GM18909 (cell line): ENCODE data around the gene XRCC3.

ENCODE experiments used
- ATAC-seq: cut with Tn5 transposase; IDR thresholded peaks from one replicate; pipeline ENCODE4 v1.9.1; 2021; ENCODE audit warnings: mild to moderate bottlenecking; ENCODE audit not compliant: unreplicated experiment, poor library complexity

Gene XRCC3

DNA sequence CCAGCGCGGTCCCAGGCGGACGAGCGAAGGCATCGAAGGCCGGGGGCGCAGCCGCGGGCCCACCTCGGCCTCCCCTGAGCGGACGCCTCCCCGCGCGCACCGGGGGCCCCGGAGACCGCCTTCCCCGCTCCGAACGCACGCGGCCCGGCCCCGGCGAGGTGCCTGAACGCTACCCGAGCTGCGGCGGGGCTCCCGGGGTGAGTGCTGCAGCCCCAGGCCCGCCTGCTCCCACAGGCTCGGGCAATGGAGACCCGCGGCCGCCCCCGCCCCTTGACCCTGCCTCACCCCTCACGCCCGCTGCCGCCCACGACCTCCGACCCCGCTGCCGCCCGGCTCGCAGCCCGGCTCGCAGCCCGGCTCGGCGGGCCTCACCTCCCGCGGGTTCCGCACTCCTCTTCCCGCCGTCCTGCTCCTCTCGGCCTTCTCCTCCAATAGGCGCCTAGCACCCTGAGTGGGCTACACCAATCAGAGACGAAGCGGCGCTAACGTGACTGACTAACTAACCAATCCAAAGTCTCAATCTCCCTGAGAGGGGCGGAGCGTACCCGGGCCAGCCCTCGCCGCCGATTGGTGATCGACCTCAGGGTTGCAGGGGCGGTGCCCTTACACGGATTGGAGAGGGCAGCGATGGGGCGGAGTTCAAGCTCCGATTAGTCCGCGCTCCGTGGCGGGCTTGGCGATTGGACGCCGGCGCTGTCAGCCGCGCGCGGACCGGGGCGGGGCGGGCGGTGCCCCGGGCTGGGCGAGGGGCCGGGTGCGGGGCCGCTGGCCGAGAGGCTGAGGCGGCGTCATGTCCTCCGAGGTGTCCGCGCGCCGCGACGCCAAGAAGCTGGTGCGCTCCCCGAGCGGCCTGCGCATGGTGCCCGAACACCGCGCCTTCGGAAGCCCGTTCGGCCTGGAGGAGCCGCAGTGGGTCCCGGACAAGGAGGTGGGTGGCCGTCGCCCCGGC is at the start of gene XRCC3, which contains the start of gene ZFYVE21:
Gene XRCC3, minus strand, starts transcription at position 400 of the 949 bp plus-strand sequence. CDS start 4,364 bp downstream, outside the sequence.
Gene ZFYVE21, plus strand, starts transcription at position 759 of the 949 bp plus-strand sequence. Its CDS starts 32 bp downstream, at position 791.
- peak; percentile 91 for ATAC-seq

DNA sequence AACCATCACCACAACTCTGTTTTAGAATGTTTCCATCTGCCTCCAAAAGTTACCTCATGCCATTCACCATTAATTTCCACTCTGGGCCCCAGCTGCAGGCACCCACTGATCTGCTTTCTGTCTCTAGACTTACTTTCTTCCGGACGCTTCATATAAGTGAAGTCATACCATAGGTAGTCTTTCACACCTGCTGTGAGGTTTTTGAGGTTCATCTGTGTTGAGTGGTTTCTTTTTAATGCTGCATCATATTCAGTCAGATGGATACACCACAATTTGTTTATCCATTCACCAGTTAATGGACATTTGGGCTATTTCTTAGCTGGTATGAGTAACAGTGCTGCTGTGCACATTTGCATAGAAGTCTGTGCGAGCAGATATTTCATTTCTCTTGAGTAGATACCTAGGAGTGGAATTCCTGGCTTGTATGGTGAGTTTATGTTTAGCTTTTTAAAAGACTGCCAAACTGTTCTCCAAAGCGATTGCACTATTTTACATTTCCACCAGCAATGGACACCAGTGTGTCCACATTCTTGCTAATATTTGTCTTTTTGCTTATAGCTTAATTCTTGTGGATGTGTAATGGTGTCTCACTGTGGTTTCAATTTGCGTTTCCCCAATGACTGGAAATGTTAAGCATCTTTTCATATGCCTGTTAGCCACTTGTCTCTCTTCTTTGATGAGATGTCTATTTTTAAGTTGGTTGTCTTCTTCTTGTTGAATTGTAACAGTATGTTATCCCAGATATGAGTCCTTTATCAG is 48.7 kb upstream of the XRCC3 start:
- peak; percentile 88 for ATAC-seq

- no peak for ATAC-seq
Measured at GRCh38 chr14:103762541-103762940, 47.3 kb upstream of the XRCC3 start.

- no peak for ATAC-seq
Measured at GRCh38 chr14:103762036-103762435, 46.8 kb upstream of the XRCC3 start.

DNA sequence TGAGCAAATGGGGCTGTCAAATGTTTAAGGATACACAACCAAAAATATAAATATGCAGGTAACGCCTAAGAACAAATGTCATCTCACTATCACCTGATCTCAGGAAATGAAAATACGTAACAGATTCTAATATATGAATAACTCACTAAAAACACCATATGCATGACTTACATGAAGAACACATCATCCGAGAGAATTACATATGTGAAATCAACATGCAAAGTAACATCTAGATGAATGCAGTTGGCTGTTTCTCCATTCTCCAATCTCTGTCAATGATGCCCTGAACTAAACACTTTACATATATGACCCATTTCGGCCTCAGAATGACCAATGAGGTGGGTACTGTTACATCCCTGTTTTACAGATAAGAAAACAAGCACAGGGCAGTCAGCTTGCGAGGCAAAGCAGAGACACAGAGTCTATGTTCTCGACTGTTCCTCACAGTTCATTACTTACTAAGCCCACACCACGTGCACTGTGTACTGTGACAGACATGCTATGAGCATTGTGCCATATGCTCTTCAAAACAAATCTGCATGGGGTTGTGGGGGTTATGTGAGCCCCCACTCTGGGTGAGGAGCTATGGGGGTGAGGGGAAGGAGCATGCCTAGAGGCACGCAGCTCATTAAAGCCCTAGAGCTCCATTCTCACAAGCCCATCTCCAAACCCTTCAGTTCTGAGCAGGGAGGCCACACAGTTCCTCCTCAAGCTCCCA is 43.0 kb upstream of the XRCC3 start:
- ATAC-seq = no peak

- no peak for ATAC-seq
Measured at GRCh38 chr14:103755060-103755459, 39.8 kb upstream of the XRCC3 start.

DNA sequence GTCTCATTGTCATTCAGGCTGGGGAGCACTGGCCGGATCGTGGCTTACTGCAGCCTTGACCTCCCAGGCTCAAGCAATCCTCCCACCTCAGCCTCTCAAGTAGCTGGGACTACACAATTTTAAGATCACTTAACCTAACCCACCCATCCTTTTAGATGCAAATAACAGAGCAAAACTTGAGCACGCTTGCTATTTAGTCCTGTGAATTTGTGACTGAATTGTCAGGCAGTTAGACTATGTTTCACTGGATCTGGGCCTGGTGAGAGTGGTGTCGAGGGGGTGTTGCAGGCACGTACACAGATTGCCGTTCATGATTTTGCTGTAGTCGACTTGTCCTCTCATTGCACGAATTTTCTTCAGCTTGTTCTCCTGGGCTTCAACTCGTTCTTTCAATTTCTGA is 38.5 kb upstream of the XRCC3 start:
- no peak for ATAC-seq

DNA sequence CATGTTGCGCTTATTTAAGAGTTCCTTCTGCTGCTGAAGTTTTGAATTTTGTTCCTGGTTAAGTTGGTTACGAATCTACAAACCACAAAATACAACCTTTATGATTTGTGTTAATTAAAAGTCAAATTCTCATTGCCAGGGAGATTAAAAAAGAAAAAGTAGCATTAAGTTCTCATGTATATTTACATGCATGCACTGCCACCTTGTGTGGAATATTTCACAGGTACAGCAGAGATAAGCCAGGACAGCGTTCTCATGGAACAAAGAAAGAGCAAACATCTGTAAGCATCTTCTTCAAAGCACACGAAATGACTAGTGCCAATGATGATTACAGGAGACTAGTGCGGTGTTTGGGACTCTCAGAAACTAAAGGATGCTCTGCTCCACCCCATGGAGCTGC is 34.6 kb upstream of the XRCC3 start:
- ATAC-seq = no peak

- no peak for ATAC-seq
Measured at GRCh38 chr14:103749452-103749851, 34.2 kb upstream of the XRCC3 start.

DNA sequence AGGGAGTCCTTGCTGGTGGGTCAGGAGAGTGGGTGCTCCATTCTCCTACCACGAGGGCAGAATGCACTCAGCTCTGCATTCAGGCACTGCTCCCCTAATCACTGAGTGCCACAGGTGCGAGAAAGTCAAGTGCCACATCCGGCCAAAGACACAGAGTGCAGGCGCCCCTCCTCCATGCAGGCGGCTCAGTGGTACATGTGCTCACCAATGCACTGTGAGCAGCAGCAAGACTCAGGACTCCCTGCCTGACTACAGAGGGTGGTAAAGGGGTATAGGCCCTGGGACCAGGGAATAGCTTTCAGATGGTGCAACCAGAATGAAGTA is 33.2 kb upstream of the XRCC3 start:
- no peak for ATAC-seq

DNA sequence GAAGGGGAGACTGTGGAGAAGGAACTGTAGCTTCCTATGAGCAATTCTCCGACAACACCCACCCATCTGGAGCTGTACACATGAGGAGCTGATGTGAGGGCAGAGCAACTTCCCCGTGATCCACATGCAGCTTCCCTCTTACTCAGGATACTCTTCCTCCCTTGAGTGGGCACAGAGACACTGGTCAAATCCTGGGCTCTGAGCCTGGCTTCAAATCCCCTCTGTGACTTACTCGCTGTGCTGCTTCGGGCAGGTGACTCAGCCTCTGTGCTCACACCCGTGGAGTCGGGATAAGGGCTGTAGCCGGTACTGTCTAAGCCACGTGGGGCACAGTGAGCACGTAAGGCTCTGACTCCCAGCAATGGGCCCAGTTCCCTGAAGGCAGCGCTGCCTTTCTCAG is 31.4 kb upstream of the XRCC3 start:
- ATAC-seq = no peak

GRCh38 chr14:103745424-103745823 is 30.2 kb upstream of the XRCC3 start:
- ATAC-seq = no peak

DNA sequence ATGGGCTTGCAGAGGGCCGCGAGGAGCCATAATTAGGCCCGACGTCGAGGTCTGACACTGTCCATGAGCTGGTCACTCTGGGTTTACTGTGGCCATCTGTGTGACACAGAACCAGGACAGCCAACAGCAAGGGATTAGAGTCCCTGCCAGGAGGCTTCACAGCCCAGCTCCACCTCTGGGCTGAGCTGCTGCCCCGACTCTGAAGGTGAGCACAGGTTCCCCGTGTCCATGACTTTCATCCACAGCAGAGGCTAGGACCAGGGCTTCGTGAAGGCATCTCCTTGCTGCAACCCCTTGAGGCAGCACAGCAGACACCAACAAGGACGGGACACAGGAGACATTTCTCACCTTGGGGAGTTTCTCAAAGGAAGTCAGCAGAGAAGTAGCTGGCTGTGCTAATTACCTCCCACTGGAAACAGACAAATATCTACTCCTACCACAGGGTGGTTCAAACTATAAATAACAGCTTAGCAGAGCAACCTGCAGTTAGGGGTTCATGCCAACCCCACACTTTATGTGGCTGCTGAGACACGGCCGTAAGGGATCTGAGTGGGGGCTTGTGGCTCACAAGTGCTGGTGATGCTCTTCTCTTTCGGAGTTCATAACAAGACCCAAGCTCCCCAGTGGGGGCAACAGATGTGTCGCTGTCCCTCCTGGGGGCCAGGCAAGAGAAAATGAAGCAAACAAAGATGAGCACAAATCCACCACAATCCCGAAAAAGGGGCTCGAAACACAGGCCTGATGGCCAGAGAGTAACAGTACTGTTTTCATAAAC is 29.6 kb upstream of the XRCC3 start:
- ATAC-seq = no peak

DNA sequence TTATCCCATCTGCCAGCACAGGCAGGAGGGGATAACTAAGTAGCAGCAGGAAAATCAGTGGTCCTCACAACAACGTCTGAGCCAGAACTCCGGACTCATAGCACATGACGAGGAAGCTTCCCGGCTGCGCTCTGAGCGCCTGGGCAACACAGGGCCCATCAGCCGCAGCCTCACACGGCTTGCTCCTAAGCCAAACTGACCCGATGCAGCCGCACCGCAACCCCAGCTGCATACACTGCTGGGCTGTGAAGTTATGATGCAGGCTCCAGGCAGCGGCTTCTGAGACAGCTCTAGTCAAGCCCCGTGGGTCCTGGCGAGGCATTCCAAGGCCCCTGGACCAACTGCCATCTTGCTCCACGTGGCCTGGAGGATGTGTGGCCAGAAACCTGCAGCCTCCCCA is 28.4 kb upstream of the XRCC3 start:
- no peak for ATAC-seq

DNA sequence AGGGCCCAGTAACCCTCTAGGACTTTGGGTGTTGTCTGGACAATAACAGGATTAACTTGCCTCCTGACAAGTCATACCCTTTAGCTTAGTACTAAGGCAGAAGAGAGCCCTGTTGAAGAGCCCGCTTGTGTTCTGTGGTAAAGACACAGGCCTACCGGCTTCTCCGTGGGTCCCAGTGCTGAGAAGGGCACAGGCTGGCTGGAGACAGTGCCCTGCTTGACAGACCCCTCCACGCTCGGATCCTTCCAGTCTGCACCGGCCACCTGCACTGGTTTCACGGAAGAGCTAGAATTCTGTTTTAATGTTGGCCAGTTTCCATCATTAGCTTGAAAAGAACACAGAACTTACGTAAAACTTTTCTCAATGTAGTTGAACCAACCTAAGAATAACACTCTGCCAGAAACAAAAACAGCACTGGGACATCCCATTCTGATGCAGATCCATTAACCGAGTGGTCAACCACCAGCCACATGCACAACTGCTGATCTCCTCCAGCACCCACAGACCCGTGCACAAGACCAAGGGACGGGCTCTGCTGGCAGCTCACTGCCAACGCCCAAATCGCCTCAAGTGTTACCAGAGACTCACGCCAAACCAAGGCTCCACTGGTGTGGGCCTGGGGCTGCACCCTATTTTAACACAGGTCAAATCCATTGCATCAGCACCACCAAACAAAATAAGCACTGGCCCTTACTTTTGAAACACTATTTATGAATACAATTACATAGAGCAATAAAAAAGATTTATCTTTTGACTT is 27.4 kb upstream of the XRCC3 start:
- ATAC-seq = no peak

DNA sequence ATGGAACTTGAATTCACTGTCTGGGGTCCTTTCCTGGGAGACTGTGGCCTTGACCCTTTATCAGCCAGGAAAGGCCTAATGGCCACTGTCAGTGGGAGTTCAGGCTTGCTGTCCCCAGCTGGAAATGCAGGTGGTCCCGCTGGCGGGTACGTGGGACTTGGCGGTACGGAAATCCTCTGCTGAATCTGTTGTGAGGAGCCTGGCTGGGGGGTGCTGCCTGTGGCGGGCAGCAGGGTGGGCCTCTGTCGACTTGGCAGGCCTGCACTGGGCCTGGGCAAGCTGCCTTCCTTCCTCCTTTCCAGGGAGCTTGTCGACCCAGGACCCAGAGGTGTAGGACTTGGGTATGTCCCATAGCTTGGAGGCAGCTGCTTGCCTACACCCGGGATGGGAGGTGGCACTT is 26.6 kb upstream of the XRCC3 start:
- no peak for ATAC-seq

GRCh38 chr14:103740991-103741689 is 25.9 kb upstream of the XRCC3 start:
- no peak for ATAC-seq

DNA sequence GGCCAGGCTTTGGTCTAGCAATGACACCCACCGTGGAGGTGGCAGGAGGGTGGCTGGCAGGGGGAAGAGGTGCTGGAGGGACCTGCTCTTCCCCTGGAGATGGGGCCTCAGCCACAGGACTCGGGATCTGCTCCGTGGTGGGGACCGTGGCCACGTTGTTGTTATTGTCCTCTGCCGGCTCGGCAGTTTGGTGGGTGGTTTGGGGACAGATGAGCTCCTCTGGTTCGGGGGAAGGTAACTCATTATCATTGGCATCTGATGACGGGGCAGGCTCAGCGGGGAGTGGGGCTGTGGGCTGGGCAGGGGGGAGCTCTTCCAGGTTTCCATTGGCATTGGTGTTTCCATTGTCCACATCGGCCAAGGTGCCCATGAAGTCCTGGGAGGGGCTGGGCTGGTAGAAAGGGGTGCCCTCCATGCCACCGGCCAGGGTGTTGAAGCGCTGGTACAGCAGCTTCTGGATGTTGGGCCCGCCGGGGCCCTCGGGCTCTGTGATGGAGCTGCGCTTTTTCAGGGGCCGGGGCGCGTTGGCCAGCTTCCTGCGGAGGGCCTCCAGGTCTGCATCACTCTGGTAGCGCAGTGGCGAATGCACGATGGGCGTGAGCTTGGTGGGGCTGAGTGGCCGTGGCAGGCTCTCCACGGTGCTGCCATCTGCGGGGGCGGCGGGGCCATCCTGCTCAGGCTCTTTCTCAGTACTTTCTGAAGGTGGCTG is 24.7 kb upstream of the XRCC3 start:
- no peak for ATAC-seq
